GM12878 (cell line): ENCODE data around the gene WWOX. TPM values are rescaled to one million over a fixed set of nuclear protein-coding genes. Genes with fewer than 3 reads are reported as not detected.

ENCODE experiments used
- ATAC-seq: fragments of 200-7000 bp; cut with Tn5 transposase; 3 replicates; pipeline ENCODE4 v1.9.1; 2020; ENCODE audit warnings: mild to moderate bottlenecking, moderate library complexity
- BruUV-seq: library from RNA; stranded (reverse); fragments of 400-500 nt; replicated peaks from 2 replicates; lab custom pipeline; 2021; lab: Mats Ljungman, UMichigan
- CTCF ChIA-PET: fragments of 300-600 bp; sonication (Branson Sonifier 250); formaldehyde crosslinking; extraction: SDS; loops from one replicate; lab custom pipeline; 2021; ENCODE audit warnings: inconsistent platforms; lab: Yijun Ruan, JAX
- POLR2A ChIA-PET: fragments of 350-600 bp; formaldehyde crosslinking; extraction: SDS; loops from one replicate; lab custom pipeline; 2021; ENCODE audit warnings: inconsistent platforms; lab: Charles Lee
- RAD21 ChIA-PET: fragments of 300-600 bp; sonication (Branson Sonifier 250); formaldehyde crosslinking; loops from one replicate; lab custom pipeline; 2023; ENCODE audit warnings: antibody characterized with exemption; ENCODE audit not compliant: unreplicated experiment; lab: Charles Lee
- SMC1A ChIA-PET: fragments of 300-600 bp; sonication (Branson Sonifier 250); formaldehyde crosslinking; loops from one replicate; lab custom pipeline; 2023; ENCODE audit not compliant: unreplicated experiment, uncharacterized antibody; lab: Charles Lee
- DNase-seq: peaks from one replicate; pipeline ENCODE4 v3.0.0-alpha.2; 2011; ENCODE audit warnings: low read depth, low spot score
- FAIRE-seq: peaks from 3 replicates; lab custom pipeline; 2011; peaks lifted over from hg19 to GRCh38; lab: Jason Lieb, UNC
- H2AFZ ChIP-seq: 2 replicates; pipeline ENCODE4 v1.6.0; 2011; ENCODE audit warnings: low read depth, low read length, control low read depth; ENCODE audit not compliant: control insufficient read depth
- H3K27ac ChIP-seq: 2 replicates; pipeline ENCODE4 v1.5.1; 2011; ENCODE audit warnings: control low read depth; ENCODE audit not compliant: control insufficient read depth, insufficient read depth
- H3K27me3 ChIP-seq, 2 experiments: replicated peaks in 1 of 2; 2 replicates each; pipeline versions ENCODE4 v1.6.0 to v1.6.1; 2011; ENCODE audit warnings: low read length in 1 of 2; ENCODE audit not compliant: control insufficient read depth in 2 of 2, insufficient read depth in 2 of 2
- H3K36me3 ChIP-seq, 2 experiments: 2 replicates each; pipeline ENCODE4 v1.5.1; 2011; ENCODE audit warnings: low read length in 1 of 2; ENCODE audit not compliant: control insufficient read depth in 2 of 2, insufficient read depth in 2 of 2
- H3K4me1 ChIP-seq: 2 replicates; pipeline ENCODE4 v1.6.1; 2011; ENCODE audit warnings: mild to moderate bottlenecking, low read length, moderate library complexity, mixed read lengths; ENCODE audit not compliant: control insufficient read depth, insufficient read depth
- H3K4me2 ChIP-seq: 2 replicates; pipeline ENCODE4 v1.6.0; 2011; ENCODE audit warnings: control low read depth; ENCODE audit not compliant: control insufficient read depth, insufficient read depth
- H3K4me3 ChIP-seq: fragments of 200-600 bp; sonication (generic); 2 replicates; pipeline ENCODE4 v1.5.1; 2016
- H3K79me2 ChIP-seq: 2 replicates; pipeline ENCODE4 v1.6.0; 2011; ENCODE audit warnings: low read length; ENCODE audit not compliant: control insufficient read depth, insufficient read depth
- H3K9ac ChIP-seq: 2 replicates; pipeline ENCODE4 v1.8.0; 2011; ENCODE audit warnings: low read length, control low read depth, mixed read lengths; ENCODE audit not compliant: control insufficient read depth, insufficient read depth
- H3K9me3 ChIP-seq: replicated peaks from 3 replicates; pipeline ENCODE4 v1.5.1; 2011; ENCODE audit warnings: mild to moderate bottlenecking, low read length; ENCODE audit not compliant: control insufficient read depth, insufficient read depth
- H4K20me1 ChIP-seq: 2 replicates; pipeline ENCODE4 v1.6.0; 2011; ENCODE audit not compliant: control insufficient read depth, insufficient read depth
- EGR1 ChIP-seq, 2 experiments: IDR thresholded peaks; 1 replicate in 1 of 2; 2 replicates in 1 of 2; pipeline ENCODE4 v1.6.1; 2011 to 2012; ENCODE audit warnings: low read depth in 2 of 2, low read length in 2 of 2, borderline replicate concordance in 1 of 2, mild to moderate bottlenecking in 1 of 2, moderate library complexity in 1 of 2
- FOS ChIP-seq: IDR thresholded peaks from 3 replicates; pipeline ENCODE4 v1.6.1; 2011; ENCODE audit warnings: borderline replicate concordance; ENCODE audit not compliant: insufficient read length; ENCODE audit errors: extremely low read depth
- MYB ChIP-seq: fragments of 150-350 bp; IDR thresholded peaks from 2 replicates; pipeline ENCODE4 v1.6.1; 2014; ENCODE audit warnings: mild to moderate bottlenecking, low read depth, low read length, borderline replicate concordance
- RBBP5 ChIP-seq: fragments of 200-600 bp; sonication (generic); conservative IDR thresholded peaks from 2 replicates; pipeline ENCODE4 v1.6.1; 2016
- SKIL ChIP-seq: fragments of 450-650 bp; IDR thresholded peaks from 2 replicates; pipeline ENCODE4 v1.6.1; 2017; ENCODE audit warnings: mild to moderate bottlenecking, low read depth, inconsistent platforms; ENCODE audit not compliant: poor library complexity, severe bottlenecking
- SPI1 ChIP-seq: IDR thresholded peaks from 2 replicates; pipeline ENCODE4 v1.6.1; 2011; ENCODE audit warnings: low read depth, mild to moderate bottlenecking, low read length, moderate library complexity, borderline replicate concordance; ENCODE audit not compliant: insufficient read depth
- SREBF1 ChIP-seq: IDR thresholded peaks from 2 replicates; pipeline ENCODE4 v1.6.1; 2012; ENCODE audit warnings: mild to moderate bottlenecking, low read length
- ZNF24 ChIP-seq: fragments of 450-650 bp; IDR thresholded peaks from 2 replicates; pipeline ENCODE4 v1.6.1; 2017; ENCODE audit warnings: antibody characterized with exemption, mild to moderate bottlenecking
- whole genome bisulfite sequencing: methylation state at CpG from one replicate; pipeline ENCODE4 v1.1.6; 2016; ENCODE audit warnings: low lambda C conversion rate; ENCODE audit not compliant: insufficient replicate concordance, insufficient coverage; ENCODE audit errors: missing lambda C conversion rate; 5-methylcytosine and 5-hydroxymethylcytosine counted together
- in situ Hi-C: fragments of 300-500 bp; cut with MboI; formaldehyde crosslinking; loops from 9 replicates; pipeline ENCODE4 v1.14.3; 2018; ENCODE audit warnings: mixed read lengths
- intact Hi-C: fragments of 100-400 bp; cut with micrococcal nuclease; formaldehyde crosslinking; loops from one replicate; pipeline ENCODE4 v1.14.2; 2022; ENCODE audit not compliant: unreplicated experiment
- polyA plus RNA-seq, 11 experiments: library from polyadenylated mRNA; depleted of rRNA in 4 of 11; unstranded in 6 of 11; stranded (reverse) in 5 of 11; fragments of >200 nt; fragmentation: Nextera tagmentation in 4 of 11; fragmentation: Illumina TruSeq in 1 of 11; extraction: Ambion mirVana in 4 of 11; extraction: Trizol in 1 of 11; gene quantifications; 1 replicate in 1 of 11; 2 replicates in 10 of 11; pipeline versions ENCODE4 v1.2.1 to v1.2.3, GENCODE V29; 2011 to 2016; ENCODE audit warnings: inconsistent platforms in 2 of 11, missing spikeins in 2 of 11, low read depth in 1 of 11
- total RNA-seq, 4 experiments: library from RNA; depleted of rRNA in 3 of 4; stranded (reverse); fragments of >200 nt in 3 of 4; fragmentation: Illumina TruSeq in 1 of 4; extraction: Trizol in 1 of 4; gene quantifications; 2 replicates each; pipeline versions ENCODE4 v1.2.1 to v1.2.3, GENCODE V29; 2013 to 2021

The WWOX gene
- total and polyA plus RNA-seq, 10 of the 15 experiments (the other 5 are each of a cell fraction or from before 2014, with no cell fraction given): 2.8 to 24.4 (median 17.8) TPM

GRCh38 chr16:78155791-78156345 is 56.4 kb downstream of the WWOX start:
- H3K4me3 ChIP-seq: no peak overlapping the region
- CTCF ChIA-PET: no interaction called here
- POLR2A ChIA-PET: no interaction called here
- in situ Hi-C loops (no loop called here), intact Hi-C loops (no loop called here)
- no peaks in the 10 kb centered on the region for H3K4me1 ChIP-seq
- no peaks in the 10 kb centered on the region for H3K79me2 ChIP-seq
- ATAC-seq (no peak), DNase-seq (no peak), FAIRE-seq (no peak)
- RAD21 ChIA-PET: interaction anchor here (0.8 kb wide), 1 partner anchor 153 kb away, joined by 3 read pairs; no protein-coding TSS in a partner anchor
- H2AFZ ChIP-seq: no peak overlapping the region
- H3K9me3 ChIP-seq: no peaks in the 10 kb centered on the region
- no TSS peak for BruUV-seq
- SMC1A ChIA-PET: no interaction called here
- no peaks in the 10 kb centered on the region for H3K27me3 ChIP-seq
- no peaks in the 10 kb centered on the region for H4K20me1 ChIP-seq
- no peak overlapping the region for H3K4me2 ChIP-seq
- WGBS: 82% methylated on average over 7 of the region's 7 CpGs
- no peak overlapping the region for H3K9ac ChIP-seq
- no peak for TF ChIP-seq FOS
- TF ChIP-seq EGR1 (IDR thresholded peaks at IDR 0.05; ENCODE audit: borderline replicate concordance in 1 of 2, low read depth in 2 of 2, low read length in 2 of 2): no peak
- TF ChIP-seq MYB: no peak
- TF ChIP-seq ZNF24: no peak
- no peak for TF ChIP-seq SREBF1
- no peak for TF ChIP-seq RBBP5
- no peak for TF ChIP-seq SPI1
- TF ChIP-seq SKIL: no peak
- H3K27ac ChIP-seq: no peak overlapping the region
- no peaks in the 10 kb centered on the region for H3K36me3 ChIP-seq
